HepG2 (cell line): ENCODE data around the gene DAPK3. TPM values are rescaled to one million over a fixed set of nuclear protein-coding genes. Genes with fewer than 3 reads are reported as not detected.

ENCODE experiments used
- BRD4 ChIP-seq: sonication (generic); formaldehyde crosslinking; IDR thresholded peaks from 2 replicates; pipeline ENCODE4 v1.4.0; 2020; ENCODE audit warnings: missing genetic modification reagents
- CBX2 ChIP-seq, 2 experiments: fragments of 200-600 bp in 1 of 2; sonication (generic); formaldehyde crosslinking in 1 of 2; IDR thresholded peaks; 2 replicates each; pipeline versions ENCODE4 v1.7.0 to v1.8.1; 2018 to 2022; ENCODE audit warnings: low read depth in 2 of 2, low read length in 1 of 2, mild to moderate bottlenecking in 1 of 2, missing genetic modification reagents in 1 of 2
- CC2D1A ChIP-seq: sonication (generic); formaldehyde crosslinking; IDR thresholded peaks from 2 replicates; pipeline ENCODE4 v1.8.1; 2023; ENCODE audit warnings: mild to moderate bottlenecking, missing genetic modification reagents
- GLMP ChIP-seq: sonication (generic); formaldehyde crosslinking; IDR thresholded peaks from 2 replicates; pipeline ENCODE4 v1.9.0; 2021; ENCODE audit warnings: missing genetic modification reagents, mild to moderate bottlenecking, borderline replicate concordance
- HNRNPL ChIP-seq: fragments of 200-400 bp; formaldehyde crosslinking; IDR thresholded peaks from 2 replicates; pipeline ENCODE4 v1.6.1; 2017; ENCODE audit warnings: mild to moderate bottlenecking, low read depth, low read length
- MTF1 ChIP-seq: sonication (generic); formaldehyde crosslinking; IDR thresholded peaks from 2 replicates; pipeline ENCODE4 v1.5.0; 2020; ENCODE audit warnings: missing genetic modification reagents
- NFYC ChIP-seq: IDR thresholded peaks from 2 replicates; pipeline ENCODE4 v1.6.1; 2016; ENCODE audit warnings: missing genetic modification reagents, missing compliant biosample characterization
- PCBP2 ChIP-seq: fragments of 200-400 bp; formaldehyde crosslinking; optimal IDR thresholded peaks from 2 replicates; pipeline ENCODE3; 2018; ENCODE audit warnings: low read length, low read depth; ENCODE audit not compliant: poor library complexity, severe bottlenecking
- PRDM4 ChIP-seq: sonication (generic); formaldehyde crosslinking; IDR thresholded peaks from 2 replicates; pipeline ENCODE4 v1.9.0; 2021; ENCODE audit warnings: missing genetic modification reagents, borderline replicate concordance
- TBL1XR1 ChIP-seq: fragments of 150-350 bp; IDR thresholded peaks from 2 replicates; pipeline ENCODE4 v1.6.1; 2014; ENCODE audit warnings: borderline replicate concordance, low read length; ENCODE audit not compliant: partially characterized antibody
- THAP8 ChIP-seq: sonication (generic); formaldehyde crosslinking; IDR thresholded peaks from 2 replicates; pipeline ENCODE4 v1.5.1; 2020; ENCODE audit warnings: missing genetic modification reagents, mild to moderate bottlenecking, borderline replicate concordance
- ZBTB38 ChIP-seq: sonication (generic); formaldehyde crosslinking; IDR thresholded peaks from 2 replicates; pipeline ENCODE4 v1.5.1; 2020; ENCODE audit warnings: mild to moderate bottlenecking, missing genetic modification reagents
- ZFP82 ChIP-seq: sonication (generic); formaldehyde crosslinking; IDR thresholded peaks from 2 replicates; pipeline ENCODE4 v1.5.1; 2020; ENCODE audit warnings: mild to moderate bottlenecking, missing genetic modification reagents, borderline replicate concordance
- ZNF124 ChIP-seq: sonication (generic); formaldehyde crosslinking; IDR thresholded peaks from 2 replicates; pipeline ENCODE4 v1.4.0; 2020; ENCODE audit warnings: missing genetic modification reagents
- ZNF605 ChIP-seq: sonication (generic); formaldehyde crosslinking; IDR thresholded peaks from 2 replicates; pipeline ENCODE4 v1.8.0; 2022; ENCODE audit warnings: mild to moderate bottlenecking, missing genetic modification reagents
- ZNF678 ChIP-seq: sonication (generic); formaldehyde crosslinking; IDR thresholded peaks from 2 replicates; pipeline ENCODE4 v1.4.0; 2020; ENCODE audit warnings: mild to moderate bottlenecking, missing genetic modification reagents
- ZNF746 ChIP-seq: sonication (generic); formaldehyde crosslinking; IDR thresholded peaks from 2 replicates; pipeline ENCODE4 v1.8.0; 2022; ENCODE audit warnings: mild to moderate bottlenecking, missing genetic modification reagents
- polyA plus RNA-seq, 8 experiments: library from polyadenylated mRNA; depleted of rRNA in 3 of 8; stranded (reverse) in 7 of 8; unstranded in 1 of 8; fragments of >200 nt; fragmentation: Illumina TruSeq in 4 of 8; extraction: Trizol in 4 of 8; gene quantifications; 2 replicates each; pipeline versions ENCODE4 v1.2.1 to v1.2.3, GENCODE V29; 2011 to 2016; ENCODE audit warnings: low read depth in 4 of 8, missing spikeins in 1 of 8, mixed read lengths in 1 of 8; ENCODE audit not compliant: insufficient read depth in 1 of 8
- total RNA-seq, 5 experiments: library from RNA; depleted of rRNA; stranded (reverse); fragments of >200 nt; fragmentation: Illumina TruSeq; extraction: Trizol; gene quantifications; 2 replicates each; pipeline ENCODE4 v1.2.3, GENCODE V29; 2016; ENCODE audit warnings: low read depth in 1 of 5
- TF ChIP-seq, protein P1 (sequence below): sonication (generic); formaldehyde crosslinking; IDR thresholded peaks from 2 replicates; pipeline ENCODE4 v1.4.0; 2020; ENCODE audit warnings: missing genetic modification reagents

DAPK3 gene
- total and polyA plus RNA-seq, 2 of the 13 experiments (the other 11 are each of a cell fraction or from before 2014, with no cell fraction given) = 30.5 to 37.3 TPM

DNA sequence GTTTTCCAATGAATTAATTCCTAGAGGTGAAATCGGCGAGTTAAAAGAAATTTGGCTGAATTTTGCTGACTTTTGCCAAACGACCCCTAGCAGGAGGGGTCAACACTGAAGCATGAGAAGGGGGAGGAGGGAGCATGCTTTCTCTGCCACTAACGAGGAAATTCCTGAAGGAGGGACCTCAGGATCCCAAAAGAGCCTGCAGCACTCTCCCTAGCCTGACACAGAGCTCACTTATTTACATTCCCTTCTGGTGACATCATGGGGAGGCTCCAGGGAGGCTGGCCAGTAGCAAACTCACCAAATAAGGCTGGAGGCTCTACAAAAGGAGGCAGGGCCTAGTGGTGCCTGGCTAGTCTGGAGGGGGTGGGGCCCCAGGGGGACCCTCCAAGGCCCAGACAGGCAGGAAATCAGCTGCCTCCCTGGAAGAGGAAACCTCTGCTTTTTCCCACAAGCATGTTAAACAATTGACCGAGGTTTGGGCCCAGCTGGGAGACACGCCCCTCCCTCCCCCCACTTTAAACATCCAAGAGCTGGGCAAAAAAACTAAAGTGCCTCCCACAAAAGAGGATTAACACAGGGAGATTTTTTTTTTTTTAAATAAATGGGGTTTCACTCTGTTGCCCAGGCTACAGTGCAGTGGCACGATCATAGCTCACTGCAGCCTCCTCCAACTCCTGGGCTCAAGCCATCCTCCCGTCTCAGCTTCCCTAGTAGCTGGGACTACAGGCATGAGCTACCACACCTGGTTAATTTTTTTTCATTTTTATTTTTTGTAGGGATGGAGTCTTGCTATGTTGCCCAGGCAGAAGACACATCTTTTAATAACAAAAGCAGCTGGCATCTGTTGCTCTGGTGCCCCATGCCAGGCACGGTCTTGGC, 2.1 kb downstream of the DAPK3 start (continued):
- TF ChIP-seq ZNF605 (CRISPR knock-in tag) (no peak), MTF1 (CRISPR knock-in tag) (no peak), BRD4 (CRISPR knock-in tag) (no peak), ZNF678 (CRISPR knock-in tag) (no peak), ZFP82 (CRISPR knock-in tag) (no peak), ZNF746 (CRISPR knock-in tag) (no peak), CBX2 (IDR thresholded peaks at IDR 0.05; ENCODE audit: low read depth, low read length) (no peak), CBX2 (CRISPR knock-in tag; IDR thresholded peaks at IDR 0.05; ENCODE audit: low read depth) (no peak), NFYC (CRISPR knock-in tag) (peak; percentile 26; the same call in 1 of the 2 replicates), ZNF124 (CRISPR knock-in tag) (no peak), THAP8 (no peak), PCBP2 (no peak), ZBTB38 (CRISPR knock-in tag) (no peak), HNRNPL (no peak), GLMP (CRISPR knock-in tag) (no peak), PRDM4 (no peak), CC2D1A (no peak), TBL1XR1 (no peak)
- TF ChIP-seq, protein P1, sequence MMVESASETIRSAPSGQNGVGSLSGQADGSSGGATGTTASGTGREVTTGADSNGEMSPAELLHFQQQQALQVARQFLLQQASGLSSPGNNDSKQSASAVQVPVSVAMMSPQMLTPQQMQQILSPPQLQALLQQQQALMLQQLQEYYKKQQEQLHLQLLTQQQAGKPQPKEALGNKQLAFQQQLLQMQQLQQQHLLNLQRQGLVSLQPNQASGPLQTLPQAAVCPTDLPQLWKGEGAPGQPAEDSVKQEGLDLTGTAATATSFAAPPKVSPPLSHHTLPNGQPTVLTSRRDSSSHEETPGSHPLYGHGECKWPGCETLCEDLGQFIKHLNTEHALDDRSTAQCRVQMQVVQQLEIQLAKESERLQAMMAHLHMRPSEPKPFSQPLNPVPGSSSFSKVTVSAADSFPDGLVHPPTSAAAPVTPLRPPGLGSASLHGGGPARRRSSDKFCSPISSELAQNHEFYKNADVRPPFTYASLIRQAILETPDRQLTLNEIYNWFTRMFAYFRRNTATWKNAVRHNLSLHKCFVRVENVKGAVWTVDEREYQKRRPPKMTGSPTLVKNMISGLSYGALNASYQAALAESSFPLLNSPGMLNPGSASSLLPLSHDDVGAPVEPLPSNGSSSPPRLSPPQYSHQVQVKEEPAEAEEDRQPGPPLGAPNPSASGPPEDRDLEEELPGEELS (CRISPR knock-in tag) = peak; percentile 52; the same call in 1 of the 2 replicates
